GM18505 (cell line): ENCODE measurements around the gene CELA1.

Experiments
- ATAC-seq: cut with Tn5 transposase; IDR thresholded peaks from one replicate; pipeline ENCODE4 v1.9.1; 2021; ENCODE audit not compliant: unreplicated experiment
- POLR2A ChIP-seq: IDR thresholded peaks from 4 replicates; pipeline ENCODE4 v1.6.1; 2011; ENCODE audit warnings: borderline replicate concordance; ENCODE audit not compliant: insufficient read depth, insufficient read length; ENCODE audit errors: extremely low read depth

The CELA1 gene

GRCh38 chr12:51346581-51346980, at the start of gene CELA1:
Gene CELA1 (minus strand): TSS chr12:51346679. CDS start chr12:51346638, 41 bp downstream.
- TF ChIP-seq POLR2A, result no peak
- ATAC-seq, result no peak

GRCh38 chr12:51395283-51396230, 49.1 kb upstream of the CELA1 start:
- TF ChIP-seq POLR2A, result peak; percentile 27
- ATAC-seq, result no peak

- TF ChIP-seq POLR2A, result no peak
- no peak for ATAC-seq
These were observed 47.4 kb upstream of the CELA1 start for GRCh38 chr12:51393676-51394545.

GRCh38 chr12:51392556-51393237, 46.2 kb upstream of the CELA1 start:
- peak; percentile 49 for TF ChIP-seq POLR2A
- ATAC-seq, result no peak

- ATAC-seq, result peak; percentile 37
- TF ChIP-seq POLR2A, result peak; percentile 68
These were observed 45.0 kb upstream of the CELA1 start, which contains the start of gene GALNT6 for GRCh38 chr12:51391283-51392123. Gene GALNT6 (minus strand): TSS chr12:51391406. CDS start chr12:51379781, 11,625 bp downstream.

GRCh38 chr12:51390891-51391282, 44.4 kb upstream of the CELA1 start:
- ATAC-seq, result peak; percentile 9
- no peak for TF ChIP-seq POLR2A

GRCh38 chr12:51390457-51390856, 44.0 kb upstream of the CELA1 start:
- no peak for TF ChIP-seq POLR2A
- no peak for ATAC-seq

GRCh38 chr12:51389302-51389999, 43.0 kb upstream of the CELA1 start:
- TF ChIP-seq POLR2A, result no peak
- ATAC-seq, result no peak

GRCh38 chr12:51388846-51389245, 42.4 kb upstream of the CELA1 start:
- no peak for TF ChIP-seq POLR2A
- no peak for ATAC-seq

GRCh38 chr12:51388069-51388799, 41.8 kb upstream of the CELA1 start:
- TF ChIP-seq POLR2A, result no peak
- ATAC-seq, result no peak

- no peak for TF ChIP-seq POLR2A
- ATAC-seq, result no peak
These were observed 39.9 kb upstream of the CELA1 start for GRCh38 chr12:51386351-51386750.
